Activated T-cell treated with anti-CD3 and anti-CD28 coated beads, Interleukin-2, amount 50 U/mL, for 24 hours (primary cell): Measurements from ENCODE around the gene KRT35.

ENCODE experiments used
- DNase-seq: peaks from one replicate; pipeline ENCODE4 v3.0.0-alpha.2; 2020
- H3K27ac Mint-ChIP-seq: 2 replicates; pipeline ENCODE4 v1.8.0; 2020; ENCODE audit warnings: mild to moderate bottlenecking, mixed read lengths
- H3K27me3 Mint-ChIP-seq: 2 replicates; pipeline ENCODE4 v1.8.0; 2020; ENCODE audit warnings: mixed read lengths
- H3K36me3 Mint-ChIP-seq: 2 replicates; pipeline ENCODE4 v1.8.0; 2020; ENCODE audit warnings: low read depth, mixed read lengths
- H3K4me1 Mint-ChIP-seq: 2 replicates; pipeline ENCODE4 v1.8.0; 2020; ENCODE audit warnings: low read depth, mixed read lengths
- H3K4me3 Mint-ChIP-seq: 2 replicates; pipeline ENCODE4 v1.8.0; 2020; ENCODE audit warnings: mild to moderate bottlenecking, moderate library complexity, mixed read lengths
- H3K9me3 Mint-ChIP-seq: 2 replicates; pipeline ENCODE4 v1.8.0; 2020; ENCODE audit warnings: mixed read lengths

Gene KRT35

GRCh38 chr17:41464173-41464572 is 16.8 kb downstream of the KRT35 start:
- Mint-ChIP-seq H3K36me3 (no peaks in the 10 kb centered on the region), H3K27me3 (peaks cover 3% of the 10 kb centered on the region), H3K4me3 (no peak overlapping the region), H3K9me3 (no peaks in the 10 kb centered on the region), H3K27ac (no peak overlapping the region), H3K4me1 (no peaks in the 10 kb centered on the region)
- no peak for DNase-seq

- H3K36me3 Mint-ChIP-seq, result no peaks in the 10 kb centered on the region
- no peak for DNase-seq
- no peak overlapping the region for H3K4me3 Mint-ChIP-seq
- H3K4me1 Mint-ChIP-seq, result no peaks in the 10 kb centered on the region
- H3K9me3 Mint-ChIP-seq, result no peaks in the 10 kb centered on the region
- H3K27me3 Mint-ChIP-seq, result peaks cover 3% of the 10 kb centered on the region
- H3K27ac Mint-ChIP-seq, result no peak overlapping the region
These were observed 17.2 kb downstream of the KRT35 start for GRCh38 chr17:41463746-41464145.

- no peaks in the 10 kb centered on the region for H3K4me1 Mint-ChIP-seq
- no peak overlapping the region for H3K27ac Mint-ChIP-seq
- no peaks in the 10 kb centered on the region for H3K9me3 Mint-ChIP-seq
- no peaks in the 10 kb centered on the region for H3K36me3 Mint-ChIP-seq
- H3K27me3 Mint-ChIP-seq, result peaks cover 3% of the 10 kb centered on the region
- no peak overlapping the region for H3K4me3 Mint-ChIP-seq
- DNase-seq, result no peak
These were observed 18.2 kb downstream of the KRT35 start for GRCh38 chr17:41462705-41463104.

- Mint-ChIP-seq H3K27me3 (no peaks in the 10 kb centered on the region), H3K36me3 (no peaks in the 10 kb centered on the region), H3K4me1 (no peaks in the 10 kb centered on the region), H3K4me3 (no peak overlapping the region), H3K9me3 (no peaks in the 10 kb centered on the region), H3K27ac (no peak overlapping the region)
- DNase-seq, result no peak
These were observed 23.3 kb downstream of the KRT35 start for GRCh38 chr17:41457676-41458075.

DNA sequence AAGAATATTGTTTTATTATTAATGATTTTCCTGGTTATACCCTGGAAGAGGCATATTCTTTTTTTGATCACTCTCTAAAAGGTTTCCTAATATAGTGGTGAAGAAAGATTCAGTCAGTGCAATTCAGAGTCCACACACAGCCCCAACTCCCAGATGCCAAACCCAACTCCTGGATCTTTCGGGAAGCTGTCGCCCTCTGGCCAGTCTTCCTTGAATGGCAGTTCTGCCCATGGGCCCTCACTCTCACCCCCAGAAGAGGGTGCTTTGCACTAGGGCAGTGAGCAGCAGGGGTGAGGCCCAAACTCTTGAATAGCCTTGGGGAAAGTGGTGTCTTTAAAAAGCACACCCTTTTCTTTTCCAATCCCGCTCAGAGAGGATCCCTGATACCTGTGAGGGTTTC is 24.7 kb downstream of the KRT35 start:
- no peaks in the 10 kb centered on the region for H3K4me1 Mint-ChIP-seq
- H3K36me3 Mint-ChIP-seq, result no peaks in the 10 kb centered on the region
- H3K9me3 Mint-ChIP-seq, result no peaks in the 10 kb centered on the region
- no peak overlapping the region for H3K4me3 Mint-ChIP-seq
- no peak for DNase-seq
- peaks cover 1% of the 10 kb centered on the region for H3K27me3 Mint-ChIP-seq
- no peak overlapping the region for H3K27ac Mint-ChIP-seq

DNA sequence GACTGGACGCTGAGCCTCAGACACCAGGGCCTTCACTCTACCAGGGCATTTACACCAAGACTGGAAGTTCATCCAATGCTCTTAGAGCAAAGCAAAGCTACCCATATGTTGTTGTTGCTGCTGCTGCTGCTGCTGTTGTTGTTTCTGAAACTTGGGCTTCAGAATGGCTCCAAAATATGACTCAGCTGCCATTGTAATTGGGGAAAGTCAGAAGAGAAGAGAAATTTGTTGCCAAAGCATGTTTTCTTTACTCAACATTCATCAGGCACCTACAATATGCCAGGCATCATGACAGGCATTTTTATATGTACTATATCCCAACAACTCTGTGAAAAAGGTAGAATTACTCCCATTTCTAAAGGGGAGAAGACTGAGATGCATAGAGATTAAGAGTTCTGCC is 25.7 kb downstream of the KRT35 start:
- H3K9me3 Mint-ChIP-seq, result no peaks in the 10 kb centered on the region
- H3K4me1 Mint-ChIP-seq, result no peaks in the 10 kb centered on the region

GRCh38 chr17:41453066-41453465 is 27.9 kb downstream of the KRT35 start:
- Mint-ChIP-seq H3K4me3 (no peak overlapping the region), H3K27ac (no peak overlapping the region), H3K9me3 (no peaks in the 10 kb centered on the region), H3K27me3 (peaks cover 5% of the 10 kb centered on the region), H3K4me1 (no peaks in the 10 kb centered on the region), H3K36me3 (no peaks in the 10 kb centered on the region)
- no peak for DNase-seq

More for the DNA sequence above, 25.7 kb downstream of the KRT35 start:
- H3K27me3 Mint-ChIP-seq, result peaks cover 3% of the 10 kb centered on the region
- H3K36me3 Mint-ChIP-seq, result no peaks in the 10 kb centered on the region
- no peak overlapping the region for H3K27ac Mint-ChIP-seq
- no peak overlapping the region for H3K4me3 Mint-ChIP-seq
- no peak for DNase-seq

DNA sequence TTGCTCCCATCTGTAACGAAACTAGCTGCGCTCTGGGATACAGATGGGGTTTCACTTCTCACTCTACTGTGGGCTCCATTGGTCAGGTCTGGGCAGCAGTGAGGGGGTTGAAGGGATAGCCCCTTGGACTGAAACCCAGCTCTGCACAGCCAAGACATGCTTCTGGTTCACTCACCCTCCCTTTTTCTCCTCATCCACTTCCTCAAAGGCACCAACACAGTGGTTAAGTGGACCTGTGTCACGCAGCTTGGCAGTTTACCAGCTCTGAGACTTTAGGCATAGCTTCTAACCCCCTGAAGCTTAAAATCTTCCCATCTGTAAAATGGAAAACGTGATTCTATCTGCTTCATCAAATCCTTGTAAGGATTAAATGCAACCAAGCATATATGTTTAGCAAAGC is 28.7 kb downstream of the KRT35 start:
- peaks cover 5% of the 10 kb centered on the region for H3K27me3 Mint-ChIP-seq
- H3K4me1 Mint-ChIP-seq, result no peaks in the 10 kb centered on the region

DNA sequence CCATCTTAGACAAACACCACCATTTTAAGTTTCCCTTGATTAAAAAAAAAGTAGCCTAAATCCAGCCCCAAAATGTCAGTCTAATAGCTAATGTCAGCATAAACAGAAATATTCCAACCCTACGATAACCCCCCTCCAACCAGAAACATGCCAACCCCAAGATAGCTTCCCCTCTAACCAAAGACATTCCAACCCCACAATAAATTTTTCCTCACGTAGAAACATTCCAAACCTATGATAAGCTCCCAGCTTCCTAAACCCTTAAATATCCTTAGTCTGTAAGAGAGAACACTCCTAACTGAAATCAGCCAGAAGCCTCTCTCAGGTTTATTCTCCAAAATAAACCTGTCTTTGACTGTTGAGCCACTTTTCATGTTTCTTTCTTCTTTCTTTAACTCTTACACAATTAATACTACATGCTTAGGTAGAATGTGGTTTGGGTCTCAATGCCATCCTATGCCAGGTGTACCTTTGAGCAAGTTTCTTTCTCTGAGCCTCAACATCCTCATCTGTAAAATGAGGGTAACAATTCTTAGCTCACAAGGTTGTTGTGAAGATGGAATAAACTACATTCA is 29.7 kb downstream of the KRT35 start:
- H3K27me3 Mint-ChIP-seq, result peaks cover 7% of the 10 kb centered on the region
- no peak for DNase-seq
- H3K36me3 Mint-ChIP-seq, result no peaks in the 10 kb centered on the region
- H3K4me1 Mint-ChIP-seq, result no peaks in the 10 kb centered on the region
- H3K4me3 Mint-ChIP-seq, result no peak overlapping the region
- H3K9me3 Mint-ChIP-seq, result no peaks in the 10 kb centered on the region
- H3K27ac Mint-ChIP-seq, result no peak overlapping the region

More for the DNA sequence above, 28.7 kb downstream of the KRT35 start:
- Mint-ChIP-seq H3K9me3 (no peaks in the 10 kb centered on the region), H3K4me3 (no peak overlapping the region), H3K27ac (no peak overlapping the region), H3K36me3 (no peaks in the 10 kb centered on the region)
- DNase-seq, result no peak

GRCh38 chr17:41449008-41449407 is 31.9 kb downstream of the KRT35 start:
- no peaks in the 10 kb centered on the region for H3K36me3 Mint-ChIP-seq
- no peaks in the 10 kb centered on the region for H3K4me1 Mint-ChIP-seq
- H3K27ac Mint-ChIP-seq, result no peak overlapping the region
- H3K27me3 Mint-ChIP-seq, result peaks cover 10% of the 10 kb centered on the region
- H3K4me3 Mint-ChIP-seq, result no peak overlapping the region
- no peaks in the 10 kb centered on the region for H3K9me3 Mint-ChIP-seq
- DNase-seq, result no peak

DNA sequence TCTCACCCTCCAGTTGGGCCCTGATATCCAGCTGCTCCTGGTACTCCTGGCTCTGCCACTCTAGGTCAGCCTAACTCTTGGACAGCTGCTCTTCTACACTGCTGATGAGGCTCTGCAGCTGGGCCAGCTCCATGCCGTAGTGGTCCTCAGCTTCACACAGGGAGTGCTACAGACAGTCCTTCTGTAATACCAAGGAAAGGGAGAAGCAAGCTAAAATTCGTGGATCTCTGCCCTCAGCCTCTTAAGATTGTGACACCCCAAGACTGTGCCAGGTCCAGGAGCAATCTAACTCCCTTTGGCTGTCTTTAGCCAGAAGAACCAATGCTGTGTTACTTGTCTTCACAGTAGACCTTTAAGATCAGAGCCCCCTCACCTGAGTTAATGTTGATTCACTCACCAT is 32.4 kb downstream of the KRT35 start:
- Mint-ChIP-seq H3K27me3 (peaks cover 10% of the 10 kb centered on the region), H3K9me3 (no peaks in the 10 kb centered on the region), H3K36me3 (no peaks in the 10 kb centered on the region), H3K4me3 (no peak overlapping the region), H3K4me1 (no peaks in the 10 kb centered on the region), H3K27ac (no peak overlapping the region)
- no peak for DNase-seq

DNA sequence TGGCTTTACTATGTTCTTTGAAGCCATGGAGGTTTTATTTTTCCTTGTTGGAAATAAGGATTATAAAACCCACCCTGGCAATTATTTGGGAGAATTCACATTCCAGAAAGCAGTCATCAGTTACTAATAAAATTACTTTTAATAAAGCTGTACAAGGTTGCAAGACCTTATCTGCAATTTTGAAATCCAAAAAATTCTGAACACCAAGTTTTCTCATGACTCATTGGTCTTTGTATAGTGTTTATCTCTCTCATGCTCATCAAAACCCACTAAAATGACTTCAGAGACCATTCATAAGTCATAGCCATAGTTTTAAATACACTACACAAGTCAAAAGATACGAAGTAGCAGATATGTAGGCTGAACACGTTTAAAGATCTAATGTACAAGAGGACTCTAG is 34.1 kb downstream of the KRT35 start:
- H3K4me3 Mint-ChIP-seq, result no peak overlapping the region
- H3K27ac Mint-ChIP-seq, result no peak overlapping the region
- H3K36me3 Mint-ChIP-seq, result no peaks in the 10 kb centered on the region
- DNase-seq, result no peak
- no peaks in the 10 kb centered on the region for H3K9me3 Mint-ChIP-seq
- H3K4me1 Mint-ChIP-seq, result no peaks in the 10 kb centered on the region
- H3K27me3 Mint-ChIP-seq, result peaks cover 10% of the 10 kb centered on the region

DNA sequence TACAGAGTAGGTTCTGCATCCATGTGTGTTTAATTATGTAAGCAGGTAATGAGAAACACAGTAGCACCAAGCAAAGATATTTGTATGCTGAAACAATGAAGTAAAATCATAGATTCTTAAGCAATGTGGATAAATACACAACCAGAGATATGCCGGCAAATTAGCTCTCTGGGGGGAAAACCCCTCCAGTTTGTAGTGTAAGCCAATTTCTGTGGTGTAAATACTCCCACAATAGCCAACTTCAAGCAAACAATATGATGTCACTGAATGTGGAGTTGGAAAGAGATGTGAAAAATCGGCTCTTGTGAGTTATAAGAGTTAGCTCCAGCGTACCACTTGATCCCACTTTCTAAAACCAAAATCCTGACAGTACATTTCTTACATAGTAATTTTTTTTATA is 36.3 kb downstream of the KRT35 start:
- no peak for DNase-seq
- Mint-ChIP-seq H3K4me3 (no peak overlapping the region), H3K36me3 (no peaks in the 10 kb centered on the region), H3K4me1 (no peaks in the 10 kb centered on the region), H3K27me3 (peaks cover 10% of the 10 kb centered on the region), H3K9me3 (no peaks in the 10 kb centered on the region), H3K27ac (no peak overlapping the region)

- Mint-ChIP-seq H3K27me3 (peaks cover 10% of the 10 kb centered on the region), H3K4me1 (no peaks in the 10 kb centered on the region), H3K36me3 (no peaks in the 10 kb centered on the region), H3K4me3 (no peak overlapping the region), H3K9me3 (no peaks in the 10 kb centered on the region), H3K27ac (no peak overlapping the region)
- no peak for DNase-seq
These were observed 36.8 kb downstream of the KRT35 start for GRCh38 chr17:41444186-41444585.

- H3K36me3 Mint-ChIP-seq, result no peaks in the 10 kb centered on the region
- peaks cover 8% of the 10 kb centered on the region for H3K27me3 Mint-ChIP-seq
- H3K27ac Mint-ChIP-seq, result no peak overlapping the region
- no peak for DNase-seq
- no peaks in the 10 kb centered on the region for H3K4me1 Mint-ChIP-seq
- no peak overlapping the region for H3K4me3 Mint-ChIP-seq
- H3K9me3 Mint-ChIP-seq, result no peaks in the 10 kb centered on the region
These were observed 38.2 kb downstream of the KRT35 start for GRCh38 chr17:41442739-41443138.

DNA sequence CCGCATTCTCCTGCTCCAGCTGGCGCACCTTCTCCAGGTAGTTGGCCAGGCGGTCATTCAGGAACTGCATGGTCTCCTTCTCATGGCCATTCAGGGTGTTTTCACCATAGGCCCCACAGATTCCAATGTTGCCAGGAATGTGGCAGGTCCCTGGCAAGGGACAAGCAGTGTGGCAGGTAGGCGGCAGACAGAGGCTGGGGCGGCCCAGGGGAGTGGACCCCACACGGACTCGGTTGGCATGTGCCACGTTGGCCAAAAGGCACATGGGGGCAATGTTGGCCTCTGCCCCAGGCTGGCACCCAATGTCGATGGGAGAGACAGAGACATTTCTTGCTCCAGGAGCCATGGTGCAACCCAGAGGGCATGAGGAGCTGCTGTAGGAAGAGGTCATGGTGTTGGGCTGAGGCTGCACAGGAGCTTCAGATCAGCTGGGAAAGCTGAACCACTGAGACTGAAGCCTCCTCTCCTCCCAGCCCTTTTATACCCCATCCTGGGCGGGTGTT is 40.4 kb downstream of the KRT35 start, which contains the start of gene KRT38:
TSS of gene KRT38 (minus strand) at position 453 of the 503 bp plus-strand sequence. CDS start at position 391, 62 bp downstream.
- peaks cover 3% of the 10 kb centered on the region for H3K27me3 Mint-ChIP-seq
- DNase-seq, result no peak
- no peaks in the 10 kb centered on the region for H3K4me1 Mint-ChIP-seq
- no peaks in the 10 kb centered on the region for H3K9me3 Mint-ChIP-seq
- no peak within 1 kb of the TSS for H3K27ac Mint-ChIP-seq
- H3K36me3 Mint-ChIP-seq, result no peaks in the 10 kb centered on the region
- no peak within 1 kb of the TSS for H3K4me3 Mint-ChIP-seq
